ENCODE results near the gene ALK. TPM values are rescaled to one million over a fixed set of nuclear protein-coding genes. Genes with fewer than 3 reads are reported as not detected.

ALK gene
- total and polyA plus RNA-seq, 7 experiments from 2014 or later = 0.13 TPM; not detected in 6

- Histone ChIP-seq H3K36me3 (ENCODE audit: control insufficient read depth in 2 of 3, insufficient read depth in 3 of 3, low read length in 3 of 3) (no peaks in the 10 kb centered on the region), H3K4me3 (ENCODE audit: low read length) (no peak overlapping the region), H3K9me3 (ENCODE audit: control insufficient read depth in 2 of 3, low read length in 3 of 3) (no peaks in the 10 kb centered on the region), H3K4me1 (ENCODE audit: control insufficient read depth in 2 of 2, insufficient read depth in 2 of 2, low read length in 2 of 2) (no peaks in the 10 kb centered on the region), H3K27ac (ENCODE audit: low read depth, low read length) (no peak overlapping the region), H3K27me3 (ENCODE audit: control insufficient read depth in 2 of 2, insufficient read depth in 2 of 2, low read length in 2 of 2) (no peaks in the 10 kb centered on the region)
- Mint-ChIP-seq H3K4me1 (no peaks in the 10 kb centered on the region), H3K27me3 (peaks cover 4 to 43% (median 37%) of the 10 kb centered on the region in 5 donors), H3K27ac (no peak overlapping the region), H3K36me3 (no peaks in the 10 kb centered on the region), H3K4me3 (no peak overlapping the region), H3K9me3 (peaks cover 0 to 3% (median 0%) of the 10 kb centered on the region in 11 donors)
- ATAC-seq = no peak
- intact Hi-C loops (cut with micrococcal nuclease) = no loop called here
- CTCF ChIA-PET = no interaction called here
- POLR2A ChIA-PET = no interaction called here
- no peak for DNase-seq
Observed at GRCh38 chr2:29281916-29282247, 639.5 kb downstream of the ALK start.

GRCh38 chr2:29281086-29281915 lies 640.1 kb downstream of the ALK start:
- H3K27ac ChIP-seq (ENCODE audit: low read depth, low read length) = no peak overlapping the region
- intact Hi-C loops (cut with micrococcal nuclease) = no loop called here
- H3K4me1 Mint-ChIP-seq = no peaks in the 10 kb centered on the region

GRCh38 chr2:29278966-29279365 lies 642.4 kb downstream of the ALK start:
- no peak for ATAC-seq
- Histone ChIP-seq H3K27ac (ENCODE audit: low read depth, low read length) (no peak overlapping the region), H3K4me3 (ENCODE audit: low read length) (no peak overlapping the region), H3K27me3 (ENCODE audit: control insufficient read depth in 2 of 2, insufficient read depth in 2 of 2, low read length in 2 of 2) (no peaks in the 10 kb centered on the region), H3K36me3 (ENCODE audit: control insufficient read depth in 2 of 3, insufficient read depth in 3 of 3, low read length in 3 of 3) (no peaks in the 10 kb centered on the region), H3K9me3 (ENCODE audit: control insufficient read depth in 2 of 3, low read length in 3 of 3) (no peaks in the 10 kb centered on the region), H3K4me1 (ENCODE audit: control insufficient read depth in 2 of 2, insufficient read depth in 2 of 2, low read length in 2 of 2) (no peaks in the 10 kb centered on the region)
- Mint-ChIP-seq H3K4me1 (no peaks in the 10 kb centered on the region), H3K4me3 (no peak overlapping the region), H3K27me3 (peaks cover 4 to 50% (median 35%) of the 10 kb centered on the region in 5 donors), H3K27ac (no peak overlapping the region), H3K9me3 (peaks cover 0 to 3% (median 0%) of the 10 kb centered on the region in 11 donors), H3K36me3 (no peaks in the 10 kb centered on the region)
- intact Hi-C loops (cut with micrococcal nuclease) = no loop called here
- POLR2A ChIA-PET = no interaction called here
- DNase-seq = no peak
- CTCF ChIA-PET = no interaction called here

More at GRCh38 chr2:29281086-29281915, 640.1 kb downstream of the ALK start:
- ChIA-PET CTCF (no interaction called here), POLR2A (no interaction called here)
- H3K27me3 Mint-ChIP-seq = peaks cover 4 to 49% (median 36%) of the 10 kb centered on the region in 5 donors
- no peaks in the 10 kb centered on the region for H3K9me3 ChIP-seq (ENCODE audit: control insufficient read depth in 2 of 3, low read length in 3 of 3)
- H3K9me3 Mint-ChIP-seq = peaks cover 0 to 3% (median 0%) of the 10 kb centered on the region in 11 donors
- H3K36me3 Mint-ChIP-seq = no peaks in the 10 kb centered on the region
- H3K36me3 ChIP-seq (ENCODE audit: control insufficient read depth in 2 of 3, insufficient read depth in 3 of 3, low read length in 3 of 3) = no peaks in the 10 kb centered on the region
- H3K27me3 ChIP-seq (ENCODE audit: control insufficient read depth in 2 of 2, insufficient read depth in 2 of 2, low read length in 2 of 2) = no peaks in the 10 kb centered on the region
- H3K27ac Mint-ChIP-seq = no peak overlapping the region
- ATAC-seq (no peak), DNase-seq (no peak)
- H3K4me1 ChIP-seq (ENCODE audit: control insufficient read depth in 2 of 2, insufficient read depth in 2 of 2, low read length in 2 of 2) = no peaks in the 10 kb centered on the region
- H3K4me3 Mint-ChIP-seq = no peak overlapping the region
- no peak overlapping the region for H3K4me3 ChIP-seq (ENCODE audit: low read length)

- Mint-ChIP-seq H3K4me3 (no peak overlapping the region), H3K27me3 (peaks cover 7 to 56% (median 35%) of the 10 kb centered on the region in 5 donors), H3K27ac (no peak overlapping the region), H3K9me3 (peaks cover 0 to 3% (median 0%) of the 10 kb centered on the region in 11 donors), H3K4me1 (peaks cover 0 to 6% (median 0%) of the 10 kb centered on the region in 7 donors), H3K36me3 (no peaks in the 10 kb centered on the region)
- intact Hi-C loops (cut with micrococcal nuclease) = no loop called here
- ATAC-seq = no peak
- Histone ChIP-seq H3K4me3 (ENCODE audit: low read length) (no peak overlapping the region), H3K4me1 (ENCODE audit: control insufficient read depth in 2 of 2, insufficient read depth in 2 of 2, low read length in 2 of 2) (no peaks in the 10 kb centered on the region), H3K27me3 (ENCODE audit: control insufficient read depth in 2 of 2, insufficient read depth in 2 of 2, low read length in 2 of 2) (no peaks in the 10 kb centered on the region), H3K36me3 (ENCODE audit: control insufficient read depth in 2 of 3, insufficient read depth in 3 of 3, low read length in 3 of 3) (no peaks in the 10 kb centered on the region), H3K27ac (ENCODE audit: low read depth, low read length) (no peak overlapping the region), H3K9me3 (ENCODE audit: control insufficient read depth in 2 of 3, low read length in 3 of 3) (no peaks in the 10 kb centered on the region)
- POLR2A ChIA-PET = no interaction called here
- CTCF ChIA-PET = no interaction called here
- no peak for DNase-seq
Observed at GRCh38 chr2:29276151-29276550, 645.2 kb downstream of the ALK start.

- no peak for ATAC-seq
- ChIA-PET CTCF (no interaction called here), POLR2A (no interaction called here)
- DNase-seq = no peak
- no peaks in the 10 kb centered on the region for H3K36me3 Mint-ChIP-seq
- H3K9me3 Mint-ChIP-seq = peaks cover 0 to 2% (median 0%) of the 10 kb centered on the region in 11 donors
- no peak overlapping the region for H3K4me3 Mint-ChIP-seq
- H3K4me1 Mint-ChIP-seq = peaks cover 0 to 6% (median 0%) of the 10 kb centered on the region in 7 donors
- H3K27me3 Mint-ChIP-seq = peaks cover 7 to 48% (median 33%) of the 10 kb centered on the region in 5 donors
- Histone ChIP-seq H3K4me1 (ENCODE audit: control insufficient read depth in 2 of 2, insufficient read depth in 2 of 2, low read length in 2 of 2) (no peaks in the 10 kb centered on the region), H3K36me3 (ENCODE audit: control insufficient read depth in 2 of 3, insufficient read depth in 3 of 3, low read length in 3 of 3) (no peaks in the 10 kb centered on the region), H3K27ac (ENCODE audit: low read depth, low read length) (no peak overlapping the region), H3K9me3 (ENCODE audit: control insufficient read depth in 2 of 3, low read length in 3 of 3) (no peaks in the 10 kb centered on the region), H3K4me3 (ENCODE audit: low read length) (no peak overlapping the region), H3K27me3 (ENCODE audit: control insufficient read depth in 2 of 2, insufficient read depth in 2 of 2, low read length in 2 of 2) (no peaks in the 10 kb centered on the region)
- intact Hi-C loops (cut with micrococcal nuclease) = no loop called here
- H3K27ac Mint-ChIP-seq = no peak overlapping the region
Observed at GRCh38 chr2:29275186-29275585, 646.2 kb downstream of the ALK start.

- POLR2A ChIA-PET = no interaction called here
- intact Hi-C loops (cut with micrococcal nuclease) = no loop called here
- Mint-ChIP-seq H3K27me3 (peaks cover 7 to 42% (median 26%) of the 10 kb centered on the region in 5 donors), H3K36me3 (no peaks in the 10 kb centered on the region), H3K27ac (no peak overlapping the region), H3K9me3 (peaks cover 0 to under 1% (median 0%) of the 10 kb centered on the region in 11 donors), H3K4me1 (peaks cover 0 to 6% (median 0%) of the 10 kb centered on the region in 7 donors), H3K4me3 (no peak overlapping the region)
- ATAC-seq (no peak), DNase-seq (no peak)
- H3K27ac ChIP-seq (ENCODE audit: low read depth, low read length) = no peak overlapping the region
- H3K36me3 ChIP-seq (ENCODE audit: control insufficient read depth in 2 of 3, insufficient read depth in 3 of 3, low read length in 3 of 3) = no peaks in the 10 kb centered on the region
- H3K9me3 ChIP-seq (ENCODE audit: control insufficient read depth in 2 of 3, low read length in 3 of 3) = no peaks in the 10 kb centered on the region
- H3K4me3 ChIP-seq (ENCODE audit: low read length) = no peak overlapping the region
- no peaks in the 10 kb centered on the region for H3K27me3 ChIP-seq (ENCODE audit: control insufficient read depth in 2 of 2, insufficient read depth in 2 of 2, low read length in 2 of 2)
- CTCF ChIA-PET = no interaction called here
- no peaks in the 10 kb centered on the region for H3K4me1 ChIP-seq (ENCODE audit: control insufficient read depth in 2 of 2, insufficient read depth in 2 of 2, low read length in 2 of 2)
Observed at GRCh38 chr2:29273685-29274611, 647.4 kb downstream of the ALK start.

Measured in naive thymus-derived CD4-positive, alpha-beta T cell (primary cell).